Mesodermal cell (in vitro differentiated cells): ENCODE data around the gene NFE2L1.
"Not testable (repeated sequence)": the region's sequence is repeated elsewhere in the genome, so short reads cannot be mapped to it uniquely, and the experiment has no call there.

Experiments used
- H3K27ac ChIP-seq: 2 replicates; pipeline ENCODE4 v1.7.0; 2013; ENCODE audit warnings: mild to moderate bottlenecking, low read depth, low read length, moderate library complexity; ENCODE audit not compliant: severe bottlenecking
- H3K36me3 ChIP-seq: 2 replicates; pipeline ENCODE4 v1.7.1; 2013; ENCODE audit warnings: mild to moderate bottlenecking, low read length, moderate library complexity; ENCODE audit not compliant: control insufficient read depth, insufficient read depth
- H3K4me1 ChIP-seq: one replicate; pipeline ENCODE4 v1.7.1; 2013; ENCODE audit warnings: mild to moderate bottlenecking, low read length; ENCODE audit not compliant: insufficient read depth, control insufficient read depth, poor library complexity, severe bottlenecking
- H3K4me3 ChIP-seq: 2 replicates; pipeline ENCODE4 v1.7.0; 2013; ENCODE audit warnings: low read length, control low read depth, mild to moderate bottlenecking; ENCODE audit not compliant: insufficient read depth, poor library complexity, severe bottlenecking; ENCODE audit errors: extremely low read depth
- H3K9me3 ChIP-seq: 2 replicates; pipeline ENCODE4 v1.7.1; 2013; ENCODE audit warnings: mild to moderate bottlenecking, low read length, moderate library complexity; ENCODE audit not compliant: control insufficient read depth
- WGBS, 2 experiments: methylation state at CpG; one replicate each; pipeline ENCODE4 v1.1.5; 2013; ENCODE audit warnings: missing lambda C conversion rate in 2 of 2; ENCODE audit not compliant: insufficient coverage in 2 of 2; 5-methylcytosine and 5-hydroxymethylcytosine counted together

The NFE2L1 gene

DNA sequence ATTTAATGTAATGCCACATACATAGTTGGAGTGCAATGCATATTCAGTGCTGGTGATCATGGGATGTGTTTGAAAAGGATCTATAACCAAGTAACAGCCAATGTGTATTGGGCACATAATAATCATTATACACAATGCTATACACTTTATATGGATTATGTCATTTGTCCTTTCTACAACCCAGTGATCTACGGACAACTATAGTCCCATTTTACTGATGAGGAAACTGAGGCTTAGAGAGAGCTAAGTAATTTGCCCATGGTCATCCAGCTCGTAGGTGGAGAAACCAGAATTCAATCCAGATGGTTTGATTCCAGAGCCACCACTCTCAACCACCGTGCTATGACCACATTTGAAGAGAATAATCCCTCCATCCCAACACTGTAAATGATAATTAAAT, 38.0 kb upstream of the NFE2L1 start:
- peaks cover 42% of the 10 kb centered on the region for H3K4me1 ChIP-seq

DNA sequence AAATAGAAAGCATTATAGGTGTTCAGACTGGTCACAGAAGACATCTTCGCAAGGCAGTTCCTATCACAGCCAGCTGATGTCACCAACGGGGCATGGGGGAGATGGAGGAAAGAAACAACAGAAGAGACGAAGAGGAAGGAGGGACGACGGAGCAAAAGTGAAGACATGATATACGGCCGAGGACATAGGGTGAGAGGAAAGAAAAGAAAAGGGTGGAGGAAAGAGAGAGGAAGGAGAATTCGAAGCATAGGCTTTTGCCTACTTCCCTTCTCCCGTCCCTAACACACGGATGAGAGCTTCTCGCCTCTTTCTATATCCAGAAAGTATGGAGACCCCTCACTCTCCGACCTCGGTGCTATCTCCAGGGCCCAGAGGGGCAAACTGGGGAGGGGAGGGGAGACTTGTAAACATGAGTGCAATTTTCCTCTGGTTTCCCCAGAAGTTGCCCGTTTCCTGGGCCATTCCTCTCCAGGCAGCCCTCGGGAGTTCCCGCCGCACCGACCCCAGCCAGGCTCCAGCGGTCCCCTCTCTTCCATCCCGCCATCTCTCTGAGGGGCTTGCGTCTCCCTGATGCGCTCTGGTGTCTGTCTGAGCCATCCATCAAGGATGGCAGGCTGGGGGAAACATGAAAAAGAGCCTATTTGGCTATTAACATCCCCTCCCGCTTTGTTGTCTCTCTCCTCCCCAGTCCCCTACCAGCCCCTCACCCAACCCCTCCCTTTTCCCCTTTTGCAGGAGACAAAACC, 36.6 kb upstream of the NFE2L1 start:
- Histone ChIP-seq H3K4me1 (peaks cover 48% of the 10 kb centered on the region), H3K9me3 (no peaks in the 10 kb centered on the region), H3K27ac (peak overlapping the region; percentile 89), H3K4me3 (peak overlapping the region; percentile 37), H3K36me3 (no peaks in the 10 kb centered on the region)
- WGBS, 2 experiments = 3 to 5% methylated on average over 14 to 18 of the region's 23 CpGs

More for the DNA sequence above, 38.0 kb upstream of the NFE2L1 start:
- Histone ChIP-seq H3K36me3 (no peaks in the 10 kb centered on the region), H3K9me3 (no peaks in the 10 kb centered on the region), H3K27ac (no peak overlapping the region), H3K4me3 (no peak overlapping the region)
- WGBS, 2 experiments = 100% methylated on average over 1 of the region's 3 CpGs

DNA sequence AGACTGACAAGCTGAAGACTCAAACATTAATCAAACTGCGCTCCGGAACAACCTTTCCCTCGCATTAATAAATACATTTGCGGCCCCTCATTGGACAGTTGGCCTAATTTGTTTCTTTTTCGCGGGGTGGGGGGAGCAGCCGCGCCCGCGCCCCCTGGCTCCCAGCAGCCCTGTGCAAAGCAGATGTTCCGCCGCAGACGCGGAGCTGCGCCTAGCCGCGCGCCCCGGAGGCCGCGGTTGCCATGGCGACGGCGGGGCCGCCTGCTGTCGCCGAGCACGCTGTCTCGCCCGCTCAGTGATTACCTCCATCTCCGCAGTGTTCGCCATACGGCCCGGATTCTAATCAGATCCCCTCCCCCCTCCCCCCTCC, 36.0 kb upstream of the NFE2L1 start:
- peaks cover 50% of the 10 kb centered on the region for H3K4me1 ChIP-seq
- peak overlapping the region; percentile 89 for H3K27ac ChIP-seq
- H3K4me3 ChIP-seq = peak overlapping the region; percentile 37

GRCh38 chr17:48012654-48013053, 35.5 kb upstream of the NFE2L1 start:
- Histone ChIP-seq H3K36me3 (no peaks in the 10 kb centered on the region), H3K4me3 (no peak overlapping the region), H3K27ac (peak overlapping the region; percentile 73), H3K9me3 (no peaks in the 10 kb centered on the region), H3K4me1 (peaks cover 55% of the 10 kb centered on the region)
- WGBS, 2 experiments = 34 to 64% methylated on average over 4 of the region's 5 CpGs

More for the DNA sequence above, 36.0 kb upstream of the NFE2L1 start:
- WGBS, 2 experiments = 1% methylated on average over 17 to 31 of the region's 34 CpGs
- Histone ChIP-seq H3K9me3 (no peaks in the 10 kb centered on the region), H3K36me3 (no peaks in the 10 kb centered on the region)

DNA sequence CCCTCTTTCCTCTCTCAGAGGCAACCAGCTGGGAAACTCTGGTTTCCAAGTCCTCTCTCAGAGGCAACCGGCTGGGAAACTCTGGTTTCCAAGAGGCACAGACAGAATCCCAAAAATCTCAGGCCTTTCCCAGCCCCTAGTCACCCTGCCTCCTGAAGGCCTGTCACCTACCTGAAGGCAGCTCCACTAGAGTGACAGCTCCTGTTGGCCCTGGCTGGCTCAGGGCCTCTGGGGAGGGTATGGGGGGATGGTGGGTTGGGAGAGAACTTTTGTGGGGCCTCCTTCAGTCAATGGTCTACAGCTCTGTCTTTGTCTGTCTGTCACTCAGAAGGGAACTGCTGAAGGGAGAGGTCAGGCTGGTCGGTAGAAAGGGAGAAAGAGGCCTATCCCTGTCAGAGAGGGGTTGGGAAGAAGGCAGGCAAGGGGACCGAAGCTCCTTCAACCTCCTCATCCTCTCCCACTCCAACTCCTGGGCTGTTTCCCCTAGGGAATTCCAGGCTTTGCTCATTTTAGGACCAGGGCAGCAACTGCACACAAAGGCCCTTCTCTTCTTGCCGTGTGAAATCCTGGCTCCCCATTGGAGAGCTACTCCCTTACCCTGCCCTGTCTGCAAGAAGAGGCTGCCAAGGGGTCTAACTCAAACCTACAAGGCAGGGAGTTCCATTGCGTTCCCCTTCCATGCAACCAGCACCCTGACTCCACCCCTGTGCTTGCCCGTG, 34.1 kb upstream of the NFE2L1 start:
- Histone ChIP-seq H3K36me3 (no peaks in the 10 kb centered on the region), H3K9me3 (no peaks in the 10 kb centered on the region), H3K27ac (peak overlapping the region; percentile 73), H3K4me1 (peaks cover 56% of the 10 kb centered on the region), H3K4me3 (no peak overlapping the region)
- WGBS, 2 experiments = 49 to 59% methylated on average over 4 to 5 of the region's 6 CpGs

DNA sequence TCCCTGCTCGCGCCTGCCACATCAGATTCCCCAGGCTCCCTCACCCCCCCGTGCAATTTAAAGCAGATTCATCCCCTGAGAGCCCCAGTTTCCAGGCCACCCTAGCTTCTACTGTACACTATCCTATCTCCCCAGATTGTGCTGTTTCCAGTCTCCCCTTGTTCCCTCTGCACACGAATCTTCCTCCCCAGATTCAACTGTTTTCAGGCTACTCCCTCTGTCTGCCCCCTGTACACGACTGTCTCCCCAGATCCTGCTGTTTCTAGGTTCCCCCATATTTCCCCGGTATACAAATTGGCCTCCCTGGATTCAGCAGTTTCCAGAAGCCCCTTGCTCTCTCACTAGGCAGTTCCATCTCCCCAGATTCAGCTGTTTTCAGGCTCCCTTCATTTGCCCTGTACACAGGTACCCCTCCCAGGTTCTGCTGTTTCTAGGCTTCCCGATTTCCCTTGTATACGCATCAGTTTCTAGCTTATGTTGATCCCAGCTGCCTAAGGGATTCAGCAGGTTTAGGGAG, 33.5 kb upstream of the NFE2L1 start:
- peak overlapping the region; percentile 73 for H3K27ac ChIP-seq
- H3K4me3 ChIP-seq = no peak overlapping the region
- 75 to 77% methylated on average over 7 to 8 of the region's 8 CpGs for WGBS, 2 experiments
- peaks cover 56% of the 10 kb centered on the region for H3K4me1 ChIP-seq
- H3K36me3 ChIP-seq = no peaks in the 10 kb centered on the region
- no peaks in the 10 kb centered on the region for H3K9me3 ChIP-seq

- H3K4me3 ChIP-seq = no peak overlapping the region
- no peaks in the 10 kb centered on the region for H3K9me3 ChIP-seq
- peaks cover 54% of the 10 kb centered on the region for H3K4me1 ChIP-seq
- no peaks in the 10 kb centered on the region for H3K36me3 ChIP-seq
- H3K27ac ChIP-seq = peak overlapping the region; percentile 73
- 41 to 64% methylated on average over 2 of the region's 2 CpGs for WGBS, 2 experiments
Observed at GRCh38 chr17:48016112-48016511, 32.0 kb upstream of the NFE2L1 start.

DNA sequence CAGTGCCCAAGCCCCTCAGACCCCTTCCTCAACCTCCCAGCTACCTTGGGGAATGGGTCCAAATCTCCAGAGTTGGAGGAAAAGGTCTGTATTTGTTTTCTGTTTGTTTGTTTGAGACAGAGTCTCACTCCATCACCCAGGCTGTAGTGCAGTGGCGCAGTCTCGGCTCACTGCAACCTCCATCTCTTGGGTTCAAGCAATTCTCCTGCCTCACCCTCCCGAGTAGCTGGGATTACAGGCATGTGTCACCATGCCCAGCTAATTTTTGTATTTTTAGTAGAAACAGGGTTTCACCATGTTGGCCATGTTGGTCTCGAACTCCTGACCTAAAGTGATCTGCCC, 30.4 kb upstream of the NFE2L1 start:
- H3K4me1 ChIP-seq = peaks cover 43% of the 10 kb centered on the region
- not testable (repeated sequence) for H3K36me3 ChIP-seq, H3K9me3 ChIP-seq, H3K4me3 ChIP-seq, H3K27ac ChIP-seq
- WGBS, 2 experiments = 85 to 96% methylated on average over 4 of the region's 4 CpGs

GRCh38 chr17:48021934-48022333, 26.2 kb upstream of the NFE2L1 start:
- H3K9me3 ChIP-seq = no peaks in the 10 kb centered on the region
- H3K4me1 ChIP-seq = peaks cover 18% of the 10 kb centered on the region
- WGBS, 2 experiments = 93% methylated on average over 4 of the region's 5 CpGs

DNA sequence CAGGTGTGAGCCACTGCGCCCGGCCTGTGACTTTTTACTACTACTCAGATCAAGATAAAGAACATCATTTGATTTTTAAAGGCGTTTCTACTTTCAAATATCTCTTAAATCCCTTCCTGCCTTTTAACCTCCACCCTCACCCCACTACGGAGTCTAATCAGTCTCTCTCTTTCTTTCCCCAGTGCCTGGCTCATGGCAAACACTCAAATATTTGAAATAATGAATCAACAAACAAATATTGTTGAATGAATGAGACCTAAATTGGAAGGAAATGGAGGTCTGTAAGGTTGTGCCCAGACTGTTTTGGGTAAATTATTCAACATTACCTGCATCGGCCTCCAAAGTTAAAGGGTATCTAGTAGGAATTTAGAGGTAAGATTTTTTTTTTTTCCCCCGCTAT, 25.3 kb upstream of the NFE2L1 start:
- 92 to 94% methylated on average over 2 to 3 of the region's 6 CpGs for WGBS, 2 experiments
- Histone ChIP-seq H3K4me3 (no peak overlapping the region), H3K9me3 (no peaks in the 10 kb centered on the region), H3K4me1 (peaks cover 10% of the 10 kb centered on the region), H3K36me3 (no peaks in the 10 kb centered on the region), H3K27ac (no peak overlapping the region)

More at GRCh38 chr17:48021934-48022333, 26.2 kb upstream of the NFE2L1 start:
- Histone ChIP-seq H3K27ac (no peak overlapping the region), H3K36me3 (no peaks in the 10 kb centered on the region), H3K4me3 (no peak overlapping the region)
